ENCODE results near the gene CAMK1D. TPM values are rescaled to one million over a fixed set of nuclear protein-coding genes. Genes with fewer than 3 reads are reported as not detected.
A peak's percentile ranks its signal among the peaks of the same experiment; 100 is the strongest.

Gene CAMK1D
- total RNA-seq, 1 donor from 2014 or later = 7.6 TPM

- DNase-seq (ENCODE audit: low spot score in 2 of 2, unreplicated experiment in 2 of 2) = no peak
- H3K4me3 Mint-ChIP-seq = no peak overlapping the region
- peak overlapping the region; percentile 77 for H3K27ac Mint-ChIP-seq
- no peaks in the 10 kb centered on the region for H3K27me3 Mint-ChIP-seq (ENCODE audit: low read depth)
- no peak for TF ChIP-seq CTCF (IDR thresholded peaks at IDR 0.05; ENCODE audit: unreplicated experiment)
- peaks cover 2% of the 10 kb centered on the region for H3K36me3 Mint-ChIP-seq
- H3K4me1 Mint-ChIP-seq = peaks cover 40% of the 10 kb centered on the region
- no peaks in the 10 kb centered on the region for H3K9me3 Mint-ChIP-seq
Observed at GRCh38 chr10:12823328-12823727, 474.0 kb downstream of the CAMK1D start.

- no peaks in the 10 kb centered on the region for H3K27me3 Mint-ChIP-seq (ENCODE audit: low read depth)
- peaks cover 2% of the 10 kb centered on the region for H3K36me3 Mint-ChIP-seq
- no peak overlapping the region for H3K4me3 Mint-ChIP-seq
- TF ChIP-seq CTCF (IDR thresholded peaks at IDR 0.05; ENCODE audit: unreplicated experiment) = no peak
- peaks cover 42% of the 10 kb centered on the region for H3K4me1 Mint-ChIP-seq
- peak overlapping the region; percentile 90 for H3K27ac Mint-ChIP-seq
- H3K9me3 Mint-ChIP-seq = no peaks in the 10 kb centered on the region
- no peak for DNase-seq (ENCODE audit: low spot score in 2 of 2, unreplicated experiment in 2 of 2)
Observed at GRCh38 chr10:12825260-12825849, 476.0 kb downstream of the CAMK1D start.

DNA sequence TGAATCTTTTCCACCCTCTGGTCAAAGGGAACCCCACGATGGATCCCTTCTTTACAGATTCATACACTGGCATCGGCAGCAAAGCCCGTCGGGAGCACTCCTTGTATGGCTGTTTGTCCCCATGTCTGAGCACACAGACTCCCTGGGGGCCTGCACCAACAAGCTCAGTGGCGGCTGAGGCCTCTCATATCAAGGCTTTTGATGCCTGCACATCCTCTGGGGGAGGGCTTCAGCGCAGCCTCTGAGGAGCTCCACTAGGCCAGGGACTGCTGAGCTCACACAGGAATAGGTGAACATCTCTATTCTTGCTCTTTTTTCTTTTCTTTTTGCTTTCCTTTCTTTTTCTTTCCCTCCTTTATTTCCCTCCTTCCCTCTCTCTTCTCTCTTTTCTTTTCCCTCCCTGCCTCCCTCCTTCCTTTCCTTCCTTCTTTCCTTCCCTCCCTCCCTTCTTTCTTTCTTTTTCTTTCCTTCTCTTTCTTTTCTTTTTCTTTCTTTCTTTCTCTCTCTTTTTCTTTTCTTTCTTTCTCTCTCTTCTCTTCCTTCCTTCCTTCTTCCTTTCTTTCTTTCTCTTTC is 477.5 kb downstream of the CAMK1D start:
- no peak for TF ChIP-seq CTCF (IDR thresholded peaks at IDR 0.05; ENCODE audit: unreplicated experiment)
- Mint-ChIP-seq H3K9me3 (no peaks in the 10 kb centered on the region), H3K4me3 (no peak overlapping the region), H3K36me3 (peaks cover 2% of the 10 kb centered on the region), H3K27ac (no peak overlapping the region), H3K27me3 (ENCODE audit: low read depth) (no peaks in the 10 kb centered on the region), H3K4me1 (peaks cover 39% of the 10 kb centered on the region)
- no peak for DNase-seq (ENCODE audit: low spot score in 2 of 2, unreplicated experiment in 2 of 2)

DNA sequence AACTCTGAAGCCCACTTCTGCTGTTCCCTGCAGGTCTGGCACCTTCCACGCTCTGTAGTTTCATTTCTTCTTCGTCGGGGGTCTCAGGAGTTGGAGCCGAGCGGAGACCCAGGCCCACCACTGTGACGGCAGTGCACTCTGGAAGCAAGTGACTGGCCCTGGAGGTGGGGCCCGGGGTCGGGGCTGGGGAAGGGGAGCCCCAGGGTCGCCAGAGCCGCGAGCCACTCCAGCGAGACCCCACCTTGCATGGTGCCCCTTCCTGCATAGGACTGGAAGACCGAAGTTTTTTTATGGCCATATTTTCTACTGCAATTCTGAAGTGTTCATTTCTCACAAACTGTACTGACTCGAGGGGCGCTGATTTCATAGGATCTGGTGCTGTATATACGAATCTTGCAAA is 479.4 kb downstream of the CAMK1D start:
- H3K9me3 Mint-ChIP-seq = no peaks in the 10 kb centered on the region
- H3K27me3 Mint-ChIP-seq (ENCODE audit: low read depth) = peaks cover 2% of the 10 kb centered on the region
- no peak for DNase-seq (ENCODE audit: low spot score in 2 of 2, unreplicated experiment in 2 of 2)
- peaks cover 2% of the 10 kb centered on the region for H3K36me3 Mint-ChIP-seq
- H3K27ac Mint-ChIP-seq = no peak overlapping the region
- no peak overlapping the region for H3K4me3 Mint-ChIP-seq
- H3K4me1 Mint-ChIP-seq = peaks cover 24% of the 10 kb centered on the region
- no peak for TF ChIP-seq CTCF (IDR thresholded peaks at IDR 0.05; ENCODE audit: unreplicated experiment)

DNA sequence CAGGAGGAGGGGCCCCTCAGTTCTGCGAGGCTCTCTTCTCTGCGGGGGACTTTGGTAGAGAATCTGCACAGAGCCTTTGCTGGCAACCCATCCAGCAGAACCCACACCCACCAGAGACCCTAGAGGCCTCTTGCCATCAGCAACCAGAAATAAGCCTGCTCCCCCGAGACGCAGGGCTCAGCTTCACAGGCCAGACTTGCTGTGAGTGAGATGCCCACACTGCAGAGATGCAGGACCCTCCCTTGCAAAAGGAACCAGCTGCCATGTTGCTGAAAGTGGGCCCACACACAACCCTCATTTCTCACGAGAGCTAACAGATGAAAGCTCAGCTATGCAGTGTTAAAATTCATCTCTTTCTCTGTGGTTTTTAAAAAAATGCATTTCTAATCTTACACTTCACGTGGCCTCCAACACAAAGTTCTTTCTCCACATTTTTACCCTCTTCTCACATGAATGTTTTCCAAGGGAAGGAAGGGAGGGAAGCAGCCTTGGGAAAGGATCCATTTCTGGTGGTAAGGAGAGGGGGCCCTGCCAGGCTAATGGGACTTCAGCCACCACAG is 480.6 kb downstream of the CAMK1D start:
- Mint-ChIP-seq H3K36me3 (peaks cover 2% of the 10 kb centered on the region), H3K4me3 (no peak overlapping the region), H3K9me3 (no peaks in the 10 kb centered on the region), H3K4me1 (peaks cover 17% of the 10 kb centered on the region), H3K27ac (peak overlapping the region; percentile 69), H3K27me3 (ENCODE audit: low read depth) (peaks cover 2% of the 10 kb centered on the region)
- DNase-seq (ENCODE audit: low spot score in 2 of 2, unreplicated experiment in 2 of 2) = no peak
- TF ChIP-seq CTCF (IDR thresholded peaks at IDR 0.05; ENCODE audit: unreplicated experiment) = no peak

Measured in mesothelial cell of epicardium (in vitro differentiated cells).